Mesodermal cell (in vitro differentiated cells): ENCODE measurements around the gene NOL3.

Experiments used
- H3K27ac ChIP-seq: 2 replicates; pipeline ENCODE4 v1.7.0; 2013; ENCODE audit warnings: mild to moderate bottlenecking, low read depth, low read length, moderate library complexity; ENCODE audit not compliant: severe bottlenecking
- H3K36me3 ChIP-seq: 2 replicates; pipeline ENCODE4 v1.7.1; 2013; ENCODE audit warnings: mild to moderate bottlenecking, low read length, moderate library complexity; ENCODE audit not compliant: control insufficient read depth, insufficient read depth
- H3K4me1 ChIP-seq: one replicate; pipeline ENCODE4 v1.7.1; 2013; ENCODE audit warnings: mild to moderate bottlenecking, low read length; ENCODE audit not compliant: insufficient read depth, control insufficient read depth, poor library complexity, severe bottlenecking
- H3K4me3 ChIP-seq: 2 replicates; pipeline ENCODE4 v1.7.0; 2013; ENCODE audit warnings: low read length, control low read depth, mild to moderate bottlenecking; ENCODE audit not compliant: insufficient read depth, poor library complexity, severe bottlenecking; ENCODE audit errors: extremely low read depth
- H3K9me3 ChIP-seq: 2 replicates; pipeline ENCODE4 v1.7.1; 2013; ENCODE audit warnings: mild to moderate bottlenecking, low read length, moderate library complexity; ENCODE audit not compliant: control insufficient read depth
- WGBS, 2 experiments: methylation state at CpG; one replicate each; pipeline ENCODE4 v1.1.5; 2013; ENCODE audit warnings: missing lambda C conversion rate in 2 of 2; ENCODE audit not compliant: insufficient coverage in 2 of 2; 5-methylcytosine and 5-hydroxymethylcytosine counted together

Gene NOL3

GRCh38 chr16:67184995-67185650 lies 14.8 kb downstream of the NOL3 start:
- 22 to 24% methylated on average over 43 of the region's 43 CpGs for WGBS, 2 experiments
- Histone ChIP-seq H3K36me3 (peaks cover 10% of the 10 kb centered on the region), H3K9me3 (no peaks in the 10 kb centered on the region), H3K4me3 (peak overlapping the region; percentile 61), H3K4me1 (peaks cover 25% of the 10 kb centered on the region), H3K27ac (no peak overlapping the region)

- 19 to 20% methylated on average over 9 to 10 of the region's 12 CpGs for WGBS, 2 experiments
- no peaks in the 10 kb centered on the region for H3K9me3 ChIP-seq
- peaks cover 30% of the 10 kb centered on the region for H3K4me1 ChIP-seq
- H3K4me3 ChIP-seq: no peak overlapping the region
- H3K27ac ChIP-seq: no peak overlapping the region
- H3K36me3 ChIP-seq: peaks cover 4% of the 10 kb centered on the region
Observed at GRCh38 chr16:67185651-67186134, 15.4 kb downstream of the NOL3 start.

DNA sequence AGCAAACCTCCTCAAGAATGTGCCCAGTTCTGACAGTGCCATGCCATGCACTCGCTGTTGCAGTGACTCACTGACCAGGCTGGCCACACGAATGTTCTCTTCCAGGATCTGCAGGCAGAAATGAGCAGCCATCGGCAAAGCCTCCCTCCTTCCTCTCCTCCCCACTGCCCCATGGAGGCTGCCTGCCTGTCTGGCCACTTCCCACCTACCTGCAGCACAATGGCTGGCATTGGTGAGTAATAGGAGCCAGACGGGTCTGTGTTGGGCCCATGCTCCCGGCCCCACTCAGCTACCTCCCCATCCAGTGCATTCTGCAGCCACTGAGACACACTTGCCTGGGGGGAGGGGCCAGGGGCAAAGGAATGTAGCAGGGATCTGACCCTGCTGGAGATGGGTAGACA lies 16.2 kb downstream of the NOL3 start:
- peaks cover 36% of the 10 kb centered on the region for H3K4me1 ChIP-seq
- no peak overlapping the region for H3K27ac ChIP-seq
- no peaks in the 10 kb centered on the region for H3K9me3 ChIP-seq
- 32 to 57% methylated on average over 2 of the region's 5 CpGs for WGBS, 2 experiments
- no peak overlapping the region for H3K4me3 ChIP-seq
- no peaks in the 10 kb centered on the region for H3K36me3 ChIP-seq

- WGBS, 2 experiments: 92 to 94% methylated on average over 23 to 26 of the region's 26 CpGs
- no peak overlapping the region for H3K27ac ChIP-seq
- peaks cover 37% of the 10 kb centered on the region for H3K4me1 ChIP-seq
- H3K36me3 ChIP-seq: no peaks in the 10 kb centered on the region
- no peak overlapping the region for H3K4me3 ChIP-seq
- H3K9me3 ChIP-seq: no peaks in the 10 kb centered on the region
Observed at GRCh38 chr16:67187175-67187890, 17.0 kb downstream of the NOL3 start.

DNA sequence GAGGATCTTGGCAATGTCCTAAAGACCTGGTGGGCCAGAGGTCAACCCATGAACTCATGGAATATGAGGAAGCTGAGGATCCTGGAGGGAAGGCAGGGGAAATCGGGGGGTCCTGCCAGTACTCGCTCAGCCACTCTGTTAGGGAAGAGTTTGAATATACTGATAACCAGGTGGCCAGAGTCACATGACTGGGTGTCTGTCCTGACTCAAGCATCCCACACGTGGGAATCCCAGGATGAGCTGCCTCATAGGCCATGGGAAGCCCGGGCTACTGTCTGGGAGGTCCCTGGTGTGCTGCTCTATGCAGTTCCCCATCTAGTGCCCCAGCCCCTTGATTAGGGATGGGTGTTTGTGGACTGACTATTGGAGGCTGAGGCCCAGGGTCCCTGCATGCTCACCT lies 18.0 kb downstream of the NOL3 start:
- Histone ChIP-seq H3K9me3 (no peaks in the 10 kb centered on the region), H3K4me1 (peaks cover 37% of the 10 kb centered on the region), H3K4me3 (no peak overlapping the region), H3K36me3 (peaks cover 5% of the 10 kb centered on the region), H3K27ac (no peak overlapping the region)
- 77 to 92% methylated on average over 3 to 4 of the region's 4 CpGs for WGBS, 2 experiments

- Histone ChIP-seq H3K4me3 (no peak overlapping the region), H3K9me3 (no peaks in the 10 kb centered on the region), H3K36me3 (peaks cover 9% of the 10 kb centered on the region), H3K4me1 (peaks cover 41% of the 10 kb centered on the region), H3K27ac (no peak overlapping the region)
- WGBS, 2 experiments: 95 to 96% methylated on average over 12 to 14 of the region's 15 CpGs
Observed at GRCh38 chr16:67188798-67189197, 18.5 kb downstream of the NOL3 start.

DNA sequence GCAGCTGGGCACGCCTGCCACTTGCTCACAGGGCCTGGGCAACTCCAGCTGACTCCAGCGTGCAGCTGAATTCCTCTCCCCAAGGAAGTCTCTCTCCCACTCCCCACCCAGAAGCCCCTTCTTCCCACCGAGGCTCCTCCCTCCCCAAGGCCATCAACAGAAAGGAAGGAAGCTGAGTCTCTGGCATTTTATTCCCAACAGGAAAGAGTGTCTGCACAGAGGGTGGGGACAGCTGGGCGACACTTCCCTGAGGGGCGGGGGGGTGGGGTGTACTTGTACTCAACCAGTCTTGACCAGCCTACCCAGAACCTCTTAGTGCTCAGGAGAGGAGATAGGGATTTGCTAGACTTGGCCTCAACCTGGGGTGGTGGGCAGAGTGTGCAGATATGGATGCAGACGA lies 19.7 kb downstream of the NOL3 start, which contains the start of gene EXOC3L1:
EXOC3L1 (minus strand) TSS at position 96 of the 400 bp plus-strand sequence. CDS start 460 bp downstream, outside the sequence.
- Histone ChIP-seq H3K36me3 (peaks cover 22% of the 10 kb centered on the region), H3K9me3 (no peaks in the 10 kb centered on the region), H3K27ac (no peak within 1 kb of the TSS), H3K4me3 (peak within 1 kb of the TSS; percentile 22), H3K4me1 (peaks cover 42% of the 10 kb centered on the region)
- 39 to 79% methylated on average over 2 to 3 of the region's 6 CpGs for WGBS, 2 experiments

- WGBS, 2 experiments: 89 to 91% methylated on average over 5 to 6 of the region's 13 CpGs
- no peak overlapping the region for H3K4me3 ChIP-seq
- no peaks in the 10 kb centered on the region for H3K9me3 ChIP-seq
- peaks cover 29% of the 10 kb centered on the region for H3K36me3 ChIP-seq
- H3K27ac ChIP-seq: no peak overlapping the region
- peaks cover 39% of the 10 kb centered on the region for H3K4me1 ChIP-seq
Observed at GRCh38 chr16:67190448-67191399, 20.4 kb downstream of the NOL3 start.

DNA sequence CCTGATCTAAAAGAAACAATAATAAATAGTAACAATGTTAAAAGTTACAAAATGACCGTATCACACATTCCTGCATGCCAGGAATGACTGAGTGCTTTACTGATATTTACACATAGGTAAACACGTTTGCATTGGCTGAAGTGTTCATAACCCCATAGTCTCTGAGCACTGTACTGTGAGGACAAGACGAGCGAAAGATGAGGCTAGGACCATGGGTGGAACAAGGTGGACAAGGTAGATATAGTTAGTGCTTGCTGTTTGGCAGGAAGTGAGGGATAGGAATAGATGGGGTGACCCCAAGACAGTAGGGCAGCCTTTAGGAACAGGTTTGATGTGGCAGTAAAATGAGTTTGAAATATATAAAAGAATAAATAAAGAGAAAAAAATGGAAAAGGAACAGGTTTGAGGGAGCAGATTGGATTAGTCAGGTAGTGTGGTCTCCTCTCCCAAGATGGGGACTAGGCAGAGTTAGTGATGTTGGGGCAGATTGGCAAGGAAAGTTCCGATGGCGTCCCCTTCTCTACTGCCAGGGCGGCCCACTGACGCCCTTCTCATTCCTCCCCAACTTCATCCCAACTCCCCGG lies 21.2 kb downstream of the NOL3 start:
- peaks cover 31% of the 10 kb centered on the region for H3K4me1 ChIP-seq
- no peak overlapping the region for H3K27ac ChIP-seq
- 28 to 44% methylated on average over 6 to 7 of the region's 9 CpGs for WGBS, 2 experiments
- peaks cover 36% of the 10 kb centered on the region for H3K36me3 ChIP-seq
- H3K4me3 ChIP-seq: peak overlapping the region; percentile 100
- no peaks in the 10 kb centered on the region for H3K9me3 ChIP-seq
